Measurements from ENCODE around the gene MKNK1. TPM values are rescaled to one million over a fixed set of nuclear protein-coding genes. Genes with fewer than 3 reads are reported as not detected.

The MKNK1 gene
- total RNA-seq, 1 experiment from 2014 or later, result 22.7 TPM

- BruUV-seq (replicated peaks), result no TSS peak
- TF ChIP-seq, protein P1, sequence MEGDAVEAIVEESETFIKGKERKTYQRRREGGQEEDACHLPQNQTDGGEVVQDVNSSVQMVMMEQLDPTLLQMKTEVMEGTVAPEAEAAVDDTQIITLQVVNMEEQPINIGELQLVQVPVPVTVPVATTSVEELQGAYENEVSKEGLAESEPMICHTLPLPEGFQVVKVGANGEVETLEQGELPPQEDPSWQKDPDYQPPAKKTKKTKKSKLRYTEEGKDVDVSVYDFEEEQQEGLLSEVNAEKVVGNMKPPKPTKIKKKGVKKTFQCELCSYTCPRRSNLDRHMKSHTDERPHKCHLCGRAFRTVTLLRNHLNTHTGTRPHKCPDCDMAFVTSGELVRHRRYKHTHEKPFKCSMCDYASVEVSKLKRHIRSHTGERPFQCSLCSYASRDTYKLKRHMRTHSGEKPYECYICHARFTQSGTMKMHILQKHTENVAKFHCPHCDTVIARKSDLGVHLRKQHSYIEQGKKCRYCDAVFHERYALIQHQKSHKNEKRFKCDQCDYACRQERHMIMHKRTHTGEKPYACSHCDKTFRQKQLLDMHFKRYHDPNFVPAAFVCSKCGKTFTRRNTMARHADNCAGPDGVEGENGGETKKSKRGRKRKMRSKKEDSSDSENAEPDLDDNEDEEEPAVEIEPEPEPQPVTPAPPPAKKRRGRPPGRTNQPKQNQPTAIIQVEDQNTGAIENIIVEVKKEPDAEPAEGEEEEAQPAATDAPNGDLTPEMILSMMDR (IDR thresholded peaks at IDR 0.05; ENCODE audit: insufficient read depth in 1 of 2, low read depth in 1 of 2, low read length in 1 of 2, severe bottlenecking in 1 of 2, unreplicated experiment in 1 of 2), result no peak
Observed at GRCh38 chr1:46587069-46587468, 17.0 kb downstream of the MKNK1 start.

GRCh38 chr1:46585312-46585938 is 18.6 kb downstream of the MKNK1 start:
- H3K4me1 ChIP-seq, result no peaks in the 10 kb centered on the region
- H3K27ac Mint-ChIP-seq (ENCODE audit: unreplicated experiment), result no peak overlapping the region
- no peaks in the 10 kb centered on the region for H3K4me1 Mint-ChIP-seq (ENCODE audit: low read depth, unreplicated experiment)
- peaks cover 5% of the 10 kb centered on the region for H3K36me3 Mint-ChIP-seq (ENCODE audit: insufficient read depth, unreplicated experiment)
- no peaks in the 10 kb centered on the region for H3K27me3 ChIP-seq (replicated peaks; ENCODE audit: control insufficient read depth, insufficient read depth, low read length)
- no peaks in the 10 kb centered on the region for H3K9me3 Mint-ChIP-seq (ENCODE audit: unreplicated experiment)
- H3K9me3 ChIP-seq, result no peaks in the 10 kb centered on the region
- H3K4me3 Mint-ChIP-seq (ENCODE audit: unreplicated experiment), result no peak overlapping the region
- H3K4me3 ChIP-seq (ENCODE audit: low read depth, low read length), result no peak overlapping the region
- no peaks in the 10 kb centered on the region for H3K27me3 Mint-ChIP-seq (ENCODE audit: insufficient read depth, unreplicated experiment)
- DNase-seq, result no peak
- CTCF ChIA-PET, result interaction anchor here (1.3 kb wide), 1 partner anchor 19 kb away, joined by 3 read pairs; the partner anchor contains the start of gene MKNK1
- TF ChIP-seq, protein P1 (IDR thresholded peaks at IDR 0.05; ENCODE audit: insufficient read depth in 1 of 2, low read depth in 1 of 2, low read length in 1 of 2, severe bottlenecking in 1 of 2, unreplicated experiment in 1 of 2), result no peak
- H3K36me3 ChIP-seq (ENCODE audit: control insufficient read depth, insufficient read depth, low read length), result no peaks in the 10 kb centered on the region; the same call in none of the 2 replicates
- intact Hi-C loops (cut with micrococcal nuclease; ENCODE audit: unreplicated experiment), result no loop called here
- POLR2A ChIA-PET, result no interaction called here
- BruUV-seq (replicated peaks), result no TSS peak

More at GRCh38 chr1:46587069-46587468, 17.0 kb downstream of the MKNK1 start:
- Mint-ChIP-seq H3K4me1 (ENCODE audit: low read depth, unreplicated experiment) (no peaks in the 10 kb centered on the region), H3K27me3 (ENCODE audit: insufficient read depth, unreplicated experiment) (no peaks in the 10 kb centered on the region), H3K27ac (ENCODE audit: unreplicated experiment) (no peak overlapping the region), H3K4me3 (ENCODE audit: unreplicated experiment) (no peak overlapping the region), H3K9me3 (ENCODE audit: unreplicated experiment) (no peaks in the 10 kb centered on the region), H3K36me3 (ENCODE audit: insufficient read depth, unreplicated experiment) (peaks cover 15% of the 10 kb centered on the region)
- CTCF ChIA-PET, result no interaction called here
- no peaks in the 10 kb centered on the region for H3K27me3 ChIP-seq (replicated peaks; ENCODE audit: control insufficient read depth, insufficient read depth, low read length)
- no peaks in the 10 kb centered on the region; the same call in none of the 2 replicates for H3K36me3 ChIP-seq (ENCODE audit: control insufficient read depth, insufficient read depth, low read length)
- DNase-seq, result no peak
- H3K4me1 ChIP-seq, result no peaks in the 10 kb centered on the region
- intact Hi-C loops (cut with micrococcal nuclease; ENCODE audit: unreplicated experiment), result no loop called here
- no peaks in the 10 kb centered on the region for H3K9me3 ChIP-seq
- H3K4me3 ChIP-seq (ENCODE audit: low read depth, low read length), result no peak overlapping the region
- POLR2A ChIA-PET, result no interaction called here

- Histone ChIP-seq H3K4me3 (ENCODE audit: low read depth, low read length) (no peak overlapping the region), H3K9me3 (no peaks in the 10 kb centered on the region), H3K36me3 (ENCODE audit: control insufficient read depth, insufficient read depth, low read length) (no peaks in the 10 kb centered on the region; the same call in 1 of the 2 replicates), H3K27me3 (replicated peaks; ENCODE audit: control insufficient read depth, insufficient read depth, low read length) (no peaks in the 10 kb centered on the region), H3K4me1 (no peaks in the 10 kb centered on the region)
- no TSS peak for BruUV-seq (replicated peaks)
- intact Hi-C loops (cut with micrococcal nuclease; ENCODE audit: unreplicated experiment), result no loop called here
- TF ChIP-seq, protein P1 (IDR thresholded peaks at IDR 0.05; ENCODE audit: insufficient read depth in 1 of 2, low read depth in 1 of 2, low read length in 1 of 2, severe bottlenecking in 1 of 2, unreplicated experiment in 1 of 2), result no peak
- CTCF ChIA-PET, result no interaction called here
- H3K4me3 Mint-ChIP-seq (ENCODE audit: unreplicated experiment), result no peak overlapping the region
- no peaks in the 10 kb centered on the region for H3K9me3 Mint-ChIP-seq (ENCODE audit: unreplicated experiment)
- no peaks in the 10 kb centered on the region for H3K4me1 Mint-ChIP-seq (ENCODE audit: low read depth, unreplicated experiment)
- no peak overlapping the region for H3K27ac Mint-ChIP-seq (ENCODE audit: unreplicated experiment)
- H3K27me3 Mint-ChIP-seq (ENCODE audit: insufficient read depth, unreplicated experiment), result no peaks in the 10 kb centered on the region
- POLR2A ChIA-PET, result no interaction called here
- DNase-seq, result no peak
- H3K36me3 Mint-ChIP-seq (ENCODE audit: insufficient read depth, unreplicated experiment), result peaks cover 6% of the 10 kb centered on the region
Observed at GRCh38 chr1:46583494-46583893, 20.6 kb downstream of the MKNK1 start.
